ENCODE data around the gene PWWP2B. TPM values are rescaled to one million over a fixed set of nuclear protein-coding genes. Genes with fewer than 3 reads are reported as not detected.
A peak's percentile ranks its signal among the peaks of the same experiment; 100 is the strongest.

Gene PWWP2B
- total RNA-seq, 4 donors from 2014 or later, result 28.3 to 33.1 (median 28.9) TPM

GRCh38 chr10:132452651-132453469, 55.9 kb downstream of the PWWP2B start:
- intact Hi-C loops (cut with DNase I; ENCODE audit: low total_unique reads), result loop anchor here (2.0 kb wide), 1 partner anchor 66 kb away; no protein-coding TSS in a partner anchor
- peak; percentile 77 to 96 for DNase-seq (ENCODE audit: low spot score in 2 of 2)
- H3K4me3 ChIP-seq (ENCODE audit: low read depth, poor library complexity, severe bottlenecking), result no peak overlapping the region

GRCh38 chr10:132453470-132453861, 56.5 kb downstream of the PWWP2B start:
- TF ChIP-seq CTCF (IDR thresholded peaks at IDR 0.05), result peak in 1 of 3 donors; percentile 10
- no peak for TF ChIP-seq POLR2A (IDR thresholded peaks at IDR 0.05)
- DNase-seq (ENCODE audit: low spot score in 2 of 2), result no peak
- H3K4me3 ChIP-seq (ENCODE audit: low read depth, poor library complexity, severe bottlenecking), result no peak overlapping the region
- intact Hi-C loops (cut with DNase I; ENCODE audit: low total_unique reads), result loop anchor here (2.0 kb wide), 1 partner anchor 67 kb away; no protein-coding TSS in a partner anchor
- WGBS, 2 donors, result 33 to 41% methylated on average over 15 of the region's 15 CpGs

More at GRCh38 chr10:132452651-132453469, 55.9 kb downstream of the PWWP2B start:
- peak in 2 of 3 donors; percentile 70 to 71 for TF ChIP-seq CTCF (IDR thresholded peaks at IDR 0.05)
- TF ChIP-seq POLR2A (IDR thresholded peaks at IDR 0.05), result no peak
- 1 to 7% methylated on average over 40 to 42 of the region's 45 CpGs for WGBS, 2 donors

GRCh38 chr10:132454296-132455198, 57.5 kb downstream of the PWWP2B start:
- DNase-seq (ENCODE audit: low spot score in 2 of 2), result no peak
- 89 to 91% methylated on average over 29 to 30 of the region's 30 CpGs for WGBS, 2 donors
- TF ChIP-seq POLR2A (IDR thresholded peaks at IDR 0.05) (no peak), CTCF (IDR thresholded peaks at IDR 0.05) (no peak)
- intact Hi-C loops (cut with DNase I; ENCODE audit: low total_unique reads), result loop anchor here (5.0 kb wide), 2 partner anchors 183 to 232 kb away; no protein-coding TSS in a partner anchor
- no peak overlapping the region for H3K4me3 ChIP-seq (ENCODE audit: low read depth, poor library complexity, severe bottlenecking)

GRCh38 chr10:132455441-132455971, 58.5 kb downstream of the PWWP2B start:
- TF ChIP-seq CTCF (IDR thresholded peaks at IDR 0.05) (no peak), POLR2A (IDR thresholded peaks at IDR 0.05) (no peak)
- intact Hi-C loops (cut with DNase I; ENCODE audit: low total_unique reads), result loop anchor here (5.0 kb wide), 2 partner anchors 182 to 233 kb away; no protein-coding TSS in a partner anchor
- 84 to 89% methylated on average over 7 to 12 of the region's 19 CpGs for WGBS, 2 donors
- no peak for DNase-seq (ENCODE audit: low spot score in 2 of 2)
- no peak overlapping the region for H3K4me3 ChIP-seq (ENCODE audit: low read depth, poor library complexity, severe bottlenecking)
